ENCODE measurements around the gene CRMP1. TPM values are rescaled to one million over a fixed set of nuclear protein-coding genes. Genes with fewer than 3 reads are reported as not detected.
A peak's percentile ranks its signal among the peaks of the same experiment; 100 is the strongest.
"Not testable (repeated sequence)": the region's sequence is repeated elsewhere in the genome, so short reads cannot be mapped to it uniquely, and the experiment has no call there.

Gene CRMP1
- total RNA-seq, 1 donor from 2014 or later, result 2.9 TPM

DNA sequence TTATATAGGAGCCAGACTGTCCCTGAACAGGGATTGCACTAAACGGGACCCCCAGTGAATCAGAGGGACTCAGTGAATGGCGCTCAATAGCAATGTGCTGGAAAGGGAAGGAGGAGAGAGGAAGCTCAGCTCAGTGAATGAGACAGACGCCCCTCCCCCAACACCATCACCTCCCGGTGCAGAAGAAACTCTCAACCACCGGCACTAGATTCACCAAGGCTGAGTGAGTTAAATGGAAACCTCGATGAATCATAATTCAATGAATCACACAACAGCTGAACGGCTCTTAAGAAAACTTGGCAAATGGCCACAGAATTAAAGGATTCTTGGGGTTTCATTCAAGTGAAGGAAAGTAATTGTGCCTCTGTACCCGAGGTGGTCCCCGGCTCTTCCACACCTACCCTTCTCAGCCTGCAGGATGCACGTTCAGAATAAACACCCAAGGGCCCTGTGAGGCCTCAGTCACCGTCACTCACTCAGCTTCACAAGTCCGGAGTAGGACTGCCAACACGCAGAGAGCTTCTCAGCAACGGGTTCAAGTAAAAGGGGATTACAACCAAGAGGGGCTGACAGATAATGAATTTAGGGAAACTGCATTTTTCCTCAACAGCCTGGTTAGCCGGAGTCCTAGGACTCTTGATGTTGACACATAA, 29.3 kb downstream of the CRMP1 start:
- DNase-seq (ENCODE audit: extremely low read depth, low read depth, low spot score), result peak; percentile 80

DNA sequence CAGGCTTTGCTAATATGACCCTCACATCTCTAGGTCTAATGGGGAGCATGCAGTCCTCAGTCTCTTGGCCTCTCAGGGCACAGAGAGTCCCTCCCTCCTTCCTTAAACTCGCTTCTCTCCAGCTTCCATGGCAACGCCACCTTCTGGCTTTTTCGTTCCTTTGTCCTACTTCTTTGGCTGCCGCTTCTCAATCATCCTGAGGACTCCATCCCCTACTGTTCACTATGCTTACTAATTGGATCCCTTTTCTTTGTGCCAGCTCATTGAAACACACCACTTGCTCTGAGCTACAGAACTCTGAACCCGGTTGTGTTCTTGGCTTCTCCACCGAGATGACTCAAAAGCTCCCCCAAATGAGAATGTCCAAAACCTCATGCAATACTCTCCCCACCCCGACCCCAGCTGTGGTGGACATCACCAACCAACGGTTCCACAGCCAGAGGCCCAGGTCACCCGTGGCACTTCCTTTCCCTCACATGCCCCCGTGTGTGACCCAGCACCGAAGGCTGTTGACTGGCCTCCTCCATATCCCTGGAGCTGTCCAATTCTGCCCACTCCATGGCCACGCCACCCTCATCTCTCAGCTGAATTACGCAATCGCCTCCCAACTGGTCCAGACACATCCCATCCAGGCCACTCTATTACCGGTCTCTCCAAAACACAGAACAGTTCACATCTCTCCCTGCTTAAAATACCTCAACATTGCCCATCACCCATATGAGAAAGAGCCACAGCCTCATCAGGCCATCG, 34.7 kb downstream of the CRMP1 start:
- DNase-seq (ENCODE audit: extremely low read depth, low read depth, low spot score), result no peak

DNA sequence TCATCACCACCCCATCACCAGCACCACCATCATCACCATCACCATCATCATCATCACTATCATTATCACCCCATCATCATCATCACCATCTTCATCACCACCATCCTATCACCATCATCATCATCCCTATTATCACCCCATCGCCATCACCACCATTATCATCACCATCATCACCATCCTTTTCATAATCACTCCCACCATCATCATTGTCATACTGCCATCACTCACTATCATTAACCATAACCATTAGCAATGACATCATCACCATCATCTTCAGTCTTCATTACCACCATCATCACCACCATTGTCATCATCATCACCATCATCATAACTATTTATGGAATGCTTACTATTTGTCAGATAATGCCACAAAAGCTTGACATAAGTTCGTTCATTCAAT, 35.7 kb downstream of the CRMP1 start:
- no peak for DNase-seq (ENCODE audit: extremely low read depth, low read depth, low spot score)

DNA sequence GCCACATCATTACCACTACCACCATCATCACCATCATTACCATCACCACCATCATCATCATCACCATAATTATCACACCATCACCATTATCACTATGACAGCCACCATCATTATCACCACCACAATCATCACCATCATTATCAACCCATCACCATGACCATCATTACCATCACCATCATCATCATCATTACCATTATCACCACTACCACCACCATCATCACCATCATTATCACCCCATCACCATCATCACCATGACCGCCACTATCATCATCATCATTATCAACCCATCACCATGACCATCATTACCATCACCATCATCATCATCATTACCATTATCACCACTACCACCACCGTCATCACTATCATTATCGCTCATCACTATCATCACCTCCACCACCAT, 36.5 kb downstream of the CRMP1 start:
- not testable (repeated sequence) for DNase-seq (ENCODE audit: extremely low read depth, low read depth, low spot score)

DNA sequence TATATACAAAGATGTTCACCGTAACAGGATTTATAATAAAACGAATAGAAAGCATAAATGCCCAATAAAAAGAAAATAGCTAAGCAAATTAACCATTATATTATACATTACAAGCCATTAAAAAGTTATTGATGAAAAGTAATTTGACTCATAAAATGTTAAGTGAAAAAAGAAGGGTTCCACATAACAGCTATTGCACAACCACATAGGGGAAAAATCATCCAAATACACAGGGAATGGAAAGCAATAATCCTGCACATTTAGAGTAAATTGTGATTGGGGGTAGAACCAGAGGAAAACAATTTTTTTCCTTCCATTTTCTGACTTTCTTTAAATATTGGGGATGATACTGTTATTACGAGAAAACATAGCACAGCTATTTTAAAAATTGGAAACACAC, 38.0 kb downstream of the CRMP1 start:
- no peak for DNase-seq (ENCODE audit: extremely low read depth, low read depth, low spot score)

DNA sequence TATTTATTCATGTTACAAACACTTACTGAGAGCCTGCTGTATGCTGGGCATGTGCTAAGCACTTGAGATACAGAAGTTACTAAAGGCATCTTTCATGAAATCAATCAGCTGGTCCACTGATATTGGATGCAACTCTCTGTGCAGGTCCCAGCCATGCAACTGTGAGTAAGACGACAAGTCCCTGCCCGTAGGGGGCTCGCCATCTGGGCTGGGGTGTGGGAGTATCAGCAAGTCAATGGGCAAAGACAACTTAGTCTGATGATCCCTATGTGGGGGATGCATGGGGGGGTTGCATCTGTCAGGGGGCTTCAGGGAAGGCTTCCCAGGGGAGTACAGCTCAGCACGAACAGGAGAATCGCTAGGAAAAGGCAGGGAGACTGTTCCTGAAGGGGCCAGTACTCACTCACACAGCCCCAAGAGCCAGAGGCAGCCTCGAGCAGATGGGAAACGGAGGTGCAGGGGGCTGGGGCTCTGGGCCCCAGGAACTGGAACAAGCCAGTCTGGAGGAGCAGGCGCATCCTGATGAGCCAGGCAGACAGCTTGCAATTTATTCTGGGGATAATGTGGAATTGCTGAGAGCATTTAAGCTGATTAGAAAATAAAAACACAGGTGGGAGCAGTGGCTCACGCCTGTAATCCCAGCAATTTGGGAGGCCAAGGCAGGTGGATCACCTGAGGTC, 40.2 kb downstream of the CRMP1 start:
- no peak for DNase-seq (ENCODE audit: extremely low read depth, low read depth, low spot score)

DNA sequence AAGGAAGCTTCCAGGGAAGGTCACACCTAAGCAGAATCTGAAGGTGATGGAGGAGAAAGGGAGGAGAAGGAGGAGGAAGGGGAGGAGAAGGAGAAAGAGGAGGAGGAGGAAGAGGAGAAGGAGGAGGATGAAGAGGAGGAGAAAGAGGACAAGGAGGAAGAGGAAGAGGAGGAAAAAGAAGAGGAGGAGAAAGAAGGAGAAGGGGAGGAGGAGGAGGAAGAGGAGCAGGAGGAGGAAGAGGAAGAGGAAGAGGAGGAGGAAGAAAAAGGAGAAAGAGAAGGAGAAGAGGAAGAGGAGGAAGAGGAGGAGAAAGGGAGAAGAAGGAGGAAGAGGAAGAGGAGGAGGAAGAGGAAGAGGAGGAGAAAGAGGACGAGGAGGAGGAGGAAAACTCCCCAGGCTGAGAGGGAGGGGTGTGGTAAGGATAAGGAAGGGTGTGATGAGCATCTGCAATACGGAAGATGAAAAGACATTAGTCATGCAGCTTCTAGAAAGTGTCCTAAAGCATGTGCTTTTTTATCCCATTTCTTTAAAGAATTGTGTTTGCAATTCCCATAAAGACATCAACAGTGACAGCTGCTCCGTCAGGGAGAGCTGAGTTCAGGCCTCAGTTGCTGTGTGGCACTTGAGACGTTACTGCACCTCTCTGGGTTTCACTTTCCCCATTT, 41.1 kb downstream of the CRMP1 start:
- DNase-seq (ENCODE audit: extremely low read depth, low read depth, low spot score), result no peak

DNA sequence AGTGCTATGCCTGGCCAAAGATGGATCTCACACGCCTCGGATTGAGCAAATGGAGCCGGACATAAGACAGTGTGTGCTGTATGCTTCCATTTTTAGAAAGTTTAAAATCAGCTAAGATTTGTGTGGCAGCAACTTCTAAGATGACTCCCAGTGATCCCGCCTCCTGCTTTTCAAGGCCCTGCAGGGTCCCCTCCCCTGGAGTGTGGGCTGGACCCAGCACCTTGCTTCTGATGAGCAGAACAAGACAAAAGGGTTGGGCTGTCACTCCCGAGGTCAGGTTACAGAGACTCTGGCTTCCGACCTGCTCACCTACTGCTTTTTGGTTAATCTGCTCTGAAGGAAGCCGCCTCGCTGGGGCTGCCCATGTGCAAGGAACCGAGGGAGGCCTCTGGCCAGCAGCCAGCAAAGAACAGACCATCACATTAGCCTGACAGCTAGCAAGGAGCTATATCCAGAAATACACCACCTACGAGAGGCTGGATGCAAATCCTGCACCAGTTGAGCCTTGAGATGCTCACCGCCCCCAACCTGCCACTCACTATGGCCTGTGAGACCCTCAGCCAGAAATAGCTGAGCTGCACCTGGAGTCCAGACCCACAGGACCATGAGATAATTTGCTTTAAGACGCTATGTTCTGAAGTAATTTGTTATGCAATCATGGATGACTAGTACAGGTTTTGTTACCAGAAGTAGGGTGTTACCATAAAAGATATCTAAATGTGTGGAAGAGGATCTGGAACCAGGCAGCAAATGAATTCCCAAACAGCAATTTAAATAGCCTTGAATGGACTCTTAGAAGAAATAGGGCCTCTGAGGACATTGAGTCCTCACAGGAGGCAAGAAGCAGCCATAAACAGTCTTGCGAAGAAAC, 47.6 kb downstream of the CRMP1 start:
- DNase-seq (ENCODE audit: extremely low read depth, low read depth, low spot score), result no peak

DNA sequence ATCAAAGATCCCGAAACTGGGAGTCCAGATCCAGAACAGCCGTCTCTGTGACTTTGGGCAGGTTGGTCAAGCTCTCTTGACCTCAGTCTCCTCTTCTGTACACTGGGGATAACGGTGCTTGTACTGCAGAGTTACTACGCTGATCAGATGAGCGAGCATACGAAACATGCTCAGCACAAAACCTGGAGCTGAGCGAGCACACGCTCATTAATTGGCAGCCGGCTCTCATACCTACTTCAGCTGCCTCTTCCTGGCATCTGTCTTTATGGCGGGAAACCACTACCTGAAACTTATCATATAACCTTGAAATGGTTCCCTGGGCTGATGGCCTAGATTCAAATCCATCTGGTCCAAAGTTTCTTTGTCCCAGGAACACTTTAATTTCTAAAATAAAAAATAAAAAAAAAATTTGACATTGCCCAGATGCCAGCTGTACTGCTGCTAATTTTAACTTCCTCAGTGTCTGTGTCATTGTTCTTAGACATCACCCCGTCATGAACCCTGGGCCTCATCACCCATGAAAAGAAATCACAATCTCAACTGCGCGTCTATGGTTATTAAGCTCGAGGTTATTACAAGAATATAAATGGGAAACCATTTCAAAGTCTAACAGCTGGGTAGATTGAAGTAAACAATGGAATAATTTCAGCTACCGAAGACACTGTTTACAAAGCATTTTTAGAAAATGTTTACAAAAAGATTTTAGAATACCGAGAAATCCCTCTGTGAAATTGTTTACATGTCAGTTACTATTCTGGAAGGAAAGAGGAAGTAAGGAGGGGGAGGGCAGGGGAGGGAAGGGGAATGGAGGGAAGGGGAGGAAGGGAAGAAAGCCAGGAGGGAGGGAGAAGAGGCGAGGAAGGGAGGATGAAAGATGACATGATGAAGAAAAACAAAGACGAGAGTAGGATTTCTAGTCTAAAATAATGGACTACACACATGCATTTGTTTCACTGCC, 49.0 kb downstream of the CRMP1 start:
- no peak for DNase-seq (ENCODE audit: extremely low read depth, low read depth, low spot score)

DNA sequence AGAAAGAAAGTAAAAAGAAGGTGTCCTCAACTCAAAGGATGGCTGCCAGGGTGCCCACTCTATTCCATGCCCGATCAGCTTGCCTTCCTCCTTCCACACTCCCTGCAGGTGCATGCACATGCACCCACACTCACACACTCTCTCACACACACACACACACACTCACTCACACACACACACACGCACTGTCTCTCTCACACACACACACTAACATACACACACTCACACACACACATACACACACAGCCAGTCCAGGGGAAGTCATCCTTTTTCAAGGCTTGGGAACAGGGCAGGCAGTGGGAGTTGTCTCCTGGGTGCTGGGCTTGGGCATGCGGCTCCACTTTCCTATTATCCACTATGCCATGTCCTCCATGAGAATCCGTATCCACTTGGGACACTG, 50.4 kb downstream of the CRMP1 start:
- DNase-seq (ENCODE audit: extremely low read depth, low read depth, low spot score), result no peak

DNA sequence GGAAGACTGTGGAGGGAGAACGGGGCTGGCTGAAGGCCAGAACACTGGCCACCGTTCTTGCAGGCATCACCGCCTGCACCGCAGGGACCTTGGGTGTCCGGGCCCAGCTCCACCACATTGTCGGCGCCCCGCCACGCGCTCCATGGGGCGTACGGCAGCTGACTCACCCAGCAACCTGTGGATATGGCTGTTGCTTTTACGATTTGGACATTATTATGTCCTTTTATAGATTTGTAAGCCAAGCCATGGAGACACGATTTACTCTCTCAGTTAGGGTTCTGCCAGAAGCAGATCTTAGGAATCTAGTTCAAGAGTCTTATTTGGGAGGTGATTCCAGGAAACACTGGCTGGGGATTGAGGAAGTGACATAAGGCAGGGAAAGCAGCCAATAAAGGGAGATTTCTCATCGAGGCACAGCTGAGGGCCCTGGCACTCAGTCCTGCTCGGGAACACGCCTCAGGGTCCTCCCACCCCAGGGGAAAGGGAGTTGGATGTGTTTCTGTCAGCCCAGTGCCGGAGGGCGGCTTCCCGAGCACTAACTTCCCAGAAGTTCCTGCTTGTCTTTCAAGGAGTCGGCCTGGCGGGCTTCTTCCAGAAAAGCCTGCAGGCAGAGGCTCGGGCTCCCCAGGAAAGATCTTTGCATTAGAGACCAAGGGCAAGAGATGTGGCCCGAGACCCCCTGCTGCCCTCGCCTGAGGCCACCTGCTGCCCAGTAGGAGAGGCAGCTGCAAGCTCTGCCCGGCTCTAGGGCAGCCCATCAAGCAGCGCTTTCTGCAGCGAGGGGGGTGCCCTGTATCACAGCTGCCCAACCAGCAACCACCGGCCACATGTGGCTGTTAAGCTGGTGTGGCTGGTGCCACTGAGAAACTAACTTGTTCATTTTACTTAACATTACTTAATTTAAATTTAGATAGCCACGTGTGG, 52.9 kb downstream of the CRMP1 start:
- DNase-seq (ENCODE audit: extremely low read depth, low read depth, low spot score), result no peak

DNA sequence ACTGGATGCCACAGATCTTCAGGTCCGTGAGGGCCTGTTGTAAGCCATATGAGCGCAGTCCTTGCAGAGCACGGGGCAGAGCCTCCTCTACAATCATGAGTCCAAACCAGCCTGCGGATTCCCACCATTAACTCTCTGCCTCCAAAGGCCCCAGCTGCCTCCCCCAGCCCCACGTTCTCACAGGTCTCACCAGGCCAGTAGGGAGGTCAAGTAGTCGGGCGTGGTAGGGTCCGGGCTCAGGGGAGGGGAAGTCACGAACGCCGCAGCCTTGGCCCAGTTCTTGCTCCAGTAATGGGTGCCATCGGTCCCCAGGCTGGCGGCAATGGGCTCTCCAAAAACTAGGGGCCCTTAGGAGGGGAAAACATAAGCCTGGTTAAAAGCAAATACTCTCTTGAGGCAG, 53.6 kb downstream of the CRMP1 start:
- DNase-seq (ENCODE audit: extremely low read depth, low read depth, low spot score), result no peak

DNA sequence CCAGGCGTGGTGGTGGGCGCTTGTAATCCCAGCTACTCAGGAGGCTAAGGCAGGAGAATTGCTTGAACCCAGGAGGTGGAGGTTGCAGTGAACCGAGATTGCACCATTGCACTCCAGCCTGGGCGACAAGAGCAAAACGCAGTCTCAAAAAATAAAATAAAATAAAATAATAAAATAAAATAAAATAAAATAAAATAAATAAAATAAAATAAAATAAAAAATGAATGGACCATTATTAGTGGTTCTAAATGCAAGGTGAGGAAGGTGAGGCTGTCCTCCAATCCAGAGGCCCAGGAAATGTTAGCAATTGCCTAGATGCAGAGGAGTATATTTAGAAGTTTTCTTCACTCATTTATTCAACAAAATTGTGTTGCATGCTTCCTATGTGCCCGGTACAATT, 55.4 kb downstream of the CRMP1 start:
- not testable (repeated sequence) for DNase-seq (ENCODE audit: extremely low read depth, low read depth, low spot score)

DNA sequence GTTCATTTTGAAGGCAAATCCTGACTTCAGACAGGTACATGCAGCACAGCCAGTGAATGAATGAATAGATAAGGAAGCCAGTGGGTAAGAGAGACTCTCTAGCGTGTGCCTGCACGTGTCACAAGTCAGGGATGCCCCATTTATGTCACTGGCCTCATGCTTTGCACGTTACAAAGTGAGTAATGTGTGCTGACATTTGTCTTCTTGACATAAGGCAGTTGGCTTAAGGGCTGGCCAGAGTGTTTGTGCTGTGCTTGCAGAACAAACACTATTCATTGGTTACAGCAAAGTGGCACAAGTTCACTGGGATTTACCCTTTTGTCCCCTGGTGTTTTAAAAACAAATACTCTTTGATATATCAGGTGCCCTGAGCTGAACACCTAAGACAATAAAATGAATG, 55.9 kb downstream of the CRMP1 start:
- DNase-seq (ENCODE audit: extremely low read depth, low read depth, low spot score), result no peak

DNA sequence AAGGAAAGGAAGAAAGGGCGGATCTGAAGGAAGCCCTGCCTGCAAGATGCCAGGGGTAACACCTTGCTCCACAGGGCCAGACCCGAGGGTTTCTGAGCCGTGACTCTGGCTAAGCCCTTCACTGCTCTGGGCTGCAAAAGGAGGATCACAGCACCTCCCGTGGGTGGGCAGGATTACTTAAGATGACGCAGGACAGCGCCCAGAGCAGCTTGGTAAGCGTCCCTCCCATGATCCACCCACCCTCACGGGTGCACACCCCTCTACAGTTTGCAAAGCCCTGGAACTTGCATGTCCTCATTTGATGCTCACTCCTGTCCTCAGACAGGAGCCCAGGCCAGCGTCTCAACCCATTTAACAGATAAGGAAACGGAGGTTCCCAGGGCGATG, 64.9 kb downstream of the CRMP1 start:
- no peak for DNase-seq (ENCODE audit: extremely low read depth, low read depth, low spot score)

DNA sequence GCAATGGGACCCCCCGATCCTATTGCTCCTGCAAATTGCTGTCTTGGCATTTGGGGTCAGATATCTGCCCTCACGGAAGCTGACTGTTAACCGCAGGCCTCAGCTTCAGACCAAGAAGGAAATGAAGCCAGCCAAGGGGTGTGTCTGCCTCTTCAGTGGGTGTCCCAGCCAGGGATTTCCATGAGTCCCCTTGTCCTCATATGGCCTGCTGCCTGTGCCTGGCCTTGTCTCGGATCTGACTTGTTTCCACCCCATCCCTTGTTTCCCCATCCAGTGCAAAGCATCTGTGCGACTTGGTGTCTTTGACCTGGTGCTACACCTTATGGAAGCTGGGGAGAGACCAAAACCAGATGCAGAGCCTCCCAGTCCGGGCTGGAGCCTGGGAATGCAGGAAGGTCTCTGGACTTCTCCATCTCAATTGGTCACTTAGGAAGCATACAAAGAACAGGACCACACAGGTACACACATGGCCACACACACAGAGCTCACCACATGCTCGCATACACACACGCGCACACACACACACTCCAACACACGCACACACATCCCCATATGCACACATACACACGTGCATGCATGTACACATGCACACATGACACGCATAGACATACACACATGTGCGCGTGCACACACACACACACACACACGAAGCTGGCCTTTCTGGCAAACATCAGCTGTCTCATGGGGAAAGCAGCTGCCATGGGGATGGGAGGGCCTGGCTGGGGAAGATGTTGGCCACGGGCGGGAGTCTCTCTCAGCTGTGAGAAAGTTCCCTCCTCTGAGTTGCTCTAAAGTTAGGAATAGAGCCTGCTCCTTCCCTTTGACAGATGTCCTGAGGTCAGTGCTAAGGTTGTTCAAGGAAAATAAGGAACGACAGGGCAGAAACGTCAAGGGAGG, 65.5 kb downstream of the CRMP1 start:
- no peak for DNase-seq (ENCODE audit: extremely low read depth, low read depth, low spot score)

DNA sequence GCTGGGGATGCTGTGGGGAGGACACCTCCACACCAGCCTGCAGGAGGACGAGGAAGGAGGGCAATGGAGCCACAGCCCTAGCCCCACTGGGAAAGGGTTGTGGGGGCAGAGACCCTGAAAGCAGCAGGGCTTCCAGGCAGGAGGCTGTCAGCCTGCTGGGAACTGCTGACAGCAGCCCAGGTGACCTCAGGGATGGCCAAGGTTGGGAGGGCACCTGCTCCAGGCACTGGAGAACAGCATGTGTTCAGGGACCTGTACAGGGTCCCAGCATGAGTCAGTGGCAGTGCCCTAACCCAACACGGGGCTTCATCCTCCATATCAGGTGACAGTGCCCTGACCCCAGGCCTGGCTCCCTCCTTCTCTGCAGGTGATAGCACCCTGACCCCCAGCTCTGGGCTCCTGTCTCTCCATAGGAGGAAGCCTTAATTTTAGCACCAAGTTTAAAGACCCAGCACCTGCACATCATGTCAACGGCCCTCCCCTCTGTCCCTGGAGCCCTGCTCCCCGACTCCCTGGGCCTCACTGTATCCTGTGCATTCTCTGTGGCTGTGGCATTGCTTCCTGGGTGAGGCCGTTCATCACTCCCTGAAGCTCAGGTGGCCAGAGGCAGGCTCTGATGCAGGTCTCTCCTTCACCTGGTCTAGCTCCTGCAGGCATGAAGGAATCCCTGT, 66.3 kb downstream of the CRMP1 start:
- no peak for DNase-seq (ENCODE audit: extremely low read depth, low read depth, low spot score)

Measured in glomerular endothelial cell (primary cell).